Hematopoietic multipotent progenitor cell treated with erythropoietin and hydrocortisone succinate and interleukin-3 and kit ligand, for 8 days (in vitro differentiated cells): ENCODE measurements around the gene STK32B.
"Not testable (repeated sequence)": the region's sequence is repeated elsewhere in the genome, so short reads cannot be mapped to it uniquely, and the experiment has no call there.

ENCODE experiments used
- DNase-seq: peaks from one replicate; pipeline ENCODE4 v3.0.0-alpha.2; 2015

The STK32B gene

DNA sequence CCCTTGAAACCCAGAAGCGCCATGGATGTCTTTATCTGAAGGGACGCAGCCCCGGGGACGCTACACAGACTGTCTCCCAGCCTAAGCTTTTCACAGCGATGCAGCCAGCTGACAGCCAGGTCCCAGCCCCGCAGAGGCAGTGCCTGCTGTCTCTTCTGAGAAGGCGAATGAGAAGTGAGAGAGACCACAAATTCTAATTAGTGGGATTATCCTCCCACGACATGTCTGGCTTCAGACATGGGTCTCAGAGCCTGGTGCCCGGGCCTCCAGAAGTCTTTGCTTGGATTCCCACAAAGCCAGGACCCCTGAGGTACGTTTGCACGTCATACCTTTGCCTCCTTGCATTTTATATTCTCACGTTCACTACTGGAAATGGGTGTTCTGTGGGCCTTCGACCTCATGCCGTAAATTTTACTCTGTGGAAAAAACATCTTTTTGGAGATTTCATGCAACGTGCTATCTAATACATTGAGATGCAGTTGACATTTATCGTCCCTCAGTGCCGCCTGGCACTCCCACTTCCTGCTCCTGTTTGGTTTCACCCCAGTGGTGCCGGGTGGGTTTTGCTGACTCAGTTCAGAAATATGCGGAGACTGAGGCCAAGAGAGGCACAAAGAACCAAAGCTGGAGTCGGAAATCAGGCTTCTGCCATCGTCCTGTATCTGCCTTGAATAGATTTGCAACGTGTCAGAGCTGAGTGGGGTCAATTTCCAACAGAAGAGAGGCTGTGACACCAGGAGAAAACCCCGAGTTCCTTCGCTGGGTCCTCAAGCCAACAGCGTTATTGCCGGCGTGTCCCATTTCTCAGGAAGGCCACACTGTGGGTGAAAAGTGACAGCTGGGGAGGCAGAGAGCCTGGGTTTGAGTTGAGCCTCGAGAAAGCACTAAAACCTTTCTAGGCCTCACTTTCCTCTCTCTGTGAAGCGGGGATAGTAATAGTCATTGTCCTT lies 114.4 kb downstream of the STK32B start:
- DNase-seq = no peak

DNA sequence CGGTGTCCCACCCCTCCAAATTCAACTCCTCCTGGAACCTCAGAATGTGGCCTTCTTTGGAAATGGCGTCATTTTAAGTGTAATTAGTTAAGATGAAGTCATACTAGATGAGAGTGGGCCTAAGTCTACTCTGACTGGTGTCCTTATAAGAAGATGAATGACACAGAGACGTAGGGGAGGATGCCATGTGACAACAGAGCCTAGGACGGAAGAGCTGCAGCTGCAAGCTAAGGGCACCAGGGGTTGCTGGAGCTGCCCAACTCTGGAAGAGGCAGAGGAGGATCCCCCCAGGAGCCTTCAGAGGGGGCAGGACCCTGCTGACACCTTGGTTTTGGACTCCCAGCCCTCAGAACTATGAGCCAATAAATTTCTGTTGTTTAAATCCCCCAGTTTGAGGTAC lies 115.1 kb downstream of the STK32B start:
- DNase-seq = no peak

DNA sequence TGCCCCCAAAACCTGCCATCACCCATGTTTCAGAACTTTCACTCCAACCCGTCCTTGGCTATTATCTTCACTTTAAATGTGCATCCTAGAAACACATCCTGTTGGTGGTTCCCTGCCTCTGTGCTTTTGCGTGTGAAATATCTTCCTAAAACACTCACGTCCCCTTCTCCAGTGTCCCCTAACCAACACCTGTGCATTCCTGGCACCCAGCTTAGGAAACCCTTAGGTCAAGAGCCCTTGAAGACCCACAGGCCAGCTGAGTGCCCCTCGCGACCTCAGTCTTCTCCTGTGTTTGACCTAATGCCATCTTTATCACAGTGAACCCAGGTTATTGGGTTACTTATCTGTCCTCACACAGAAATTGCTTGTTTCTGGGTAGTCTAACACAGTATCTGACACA lies 117.6 kb downstream of the STK32B start:
- DNase-seq = no peak

DNA sequence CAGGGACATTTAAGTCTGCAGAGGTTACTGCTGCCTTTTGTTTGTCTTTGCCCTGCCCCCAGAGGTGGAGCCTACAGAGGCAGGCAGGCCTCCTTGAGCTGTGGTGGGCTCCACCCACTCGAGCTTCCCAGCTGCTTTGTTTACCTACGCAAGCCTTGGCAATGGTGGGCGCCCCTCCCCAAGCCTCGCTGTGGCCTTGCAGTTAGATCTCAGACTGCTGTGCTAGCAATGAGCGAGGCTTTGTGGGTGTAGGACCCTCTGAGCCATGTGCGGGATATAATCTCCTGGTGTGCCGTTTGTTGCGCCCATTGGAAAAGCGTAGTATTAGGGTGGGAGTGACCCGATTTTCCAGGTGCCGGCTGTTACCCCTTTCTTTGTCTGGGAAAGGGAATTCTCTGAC lies 124.6 kb downstream of the STK32B start:
- DNase-seq = not testable (repeated sequence)

DNA sequence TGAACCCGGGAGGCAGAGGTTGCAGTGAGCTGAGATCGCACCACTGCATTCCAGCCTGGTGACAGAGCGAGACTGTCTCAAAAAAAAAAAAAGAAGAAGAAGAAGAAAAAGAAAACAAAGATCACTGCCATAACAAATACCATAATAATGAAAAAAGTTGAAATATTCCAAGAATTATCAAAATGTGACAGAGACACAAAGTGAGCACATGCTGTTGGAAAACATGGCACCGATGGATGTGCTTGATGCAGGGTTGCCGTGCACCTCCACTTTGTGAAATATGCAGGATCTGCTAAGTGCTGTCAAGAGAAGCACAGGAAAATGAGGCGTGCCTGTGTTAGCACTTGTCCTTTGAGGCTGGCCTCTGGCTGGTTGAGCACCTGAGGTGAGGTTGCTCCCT lies 133.3 kb downstream of the STK32B start:
- no peak for DNase-seq

DNA sequence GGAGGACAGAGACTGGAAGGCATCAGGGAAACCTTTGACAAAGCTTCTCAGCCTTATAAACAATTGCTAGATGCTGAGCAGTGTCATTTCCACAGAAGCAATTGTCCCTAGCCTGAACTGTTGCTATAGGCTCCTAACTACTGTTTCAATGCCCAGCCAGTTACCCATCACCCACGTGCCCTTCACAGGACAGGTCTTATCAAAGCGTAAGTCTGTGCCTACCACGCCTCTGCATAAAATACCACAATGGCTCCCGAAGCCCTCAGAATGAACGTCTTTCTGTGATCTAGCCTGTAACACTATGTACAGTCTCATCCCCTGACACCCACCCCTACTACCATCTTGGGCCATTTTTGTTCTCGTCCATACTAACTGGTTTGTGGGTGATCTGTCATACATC lies 134.3 kb downstream of the STK32B start:
- DNase-seq = peak; percentile 53

DNA sequence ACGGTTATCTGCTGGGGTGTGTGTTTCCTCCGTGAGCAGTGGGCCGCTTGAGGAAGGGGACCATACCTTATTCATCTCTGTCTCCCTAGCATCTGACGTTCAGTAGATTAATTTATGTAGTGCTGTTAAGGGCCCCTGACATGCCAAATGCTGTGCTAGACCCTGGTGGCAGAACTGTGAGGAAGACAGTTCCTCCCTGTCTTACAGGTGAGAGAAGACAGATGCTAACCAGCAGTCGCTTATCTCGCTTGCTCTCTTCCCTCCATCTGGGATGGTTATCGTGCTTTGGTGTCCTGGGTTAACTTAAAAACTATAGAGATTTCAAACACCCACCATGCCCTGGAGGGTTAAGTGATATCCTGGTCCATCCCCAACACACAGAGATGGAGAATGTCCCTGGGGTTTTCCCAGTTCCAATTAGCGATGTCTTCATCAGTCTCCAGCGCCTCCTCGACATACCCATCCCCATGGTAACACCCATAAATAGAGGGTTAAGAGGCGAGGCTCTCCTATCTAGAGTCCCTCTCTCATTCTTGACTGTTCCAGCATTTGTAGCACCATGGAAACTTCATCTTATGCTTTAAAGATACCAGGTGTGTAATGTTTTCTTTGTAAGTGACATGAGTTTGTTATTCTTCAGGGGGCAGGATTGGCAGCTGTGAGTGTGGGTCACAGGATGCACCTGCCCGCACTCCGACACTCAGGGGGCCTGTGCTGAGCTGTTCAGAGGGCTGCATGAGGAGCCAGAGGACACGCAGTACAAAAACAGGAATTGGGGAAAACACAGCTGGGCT lies 135.2 kb downstream of the STK32B start:
- DNase-seq = no peak

DNA sequence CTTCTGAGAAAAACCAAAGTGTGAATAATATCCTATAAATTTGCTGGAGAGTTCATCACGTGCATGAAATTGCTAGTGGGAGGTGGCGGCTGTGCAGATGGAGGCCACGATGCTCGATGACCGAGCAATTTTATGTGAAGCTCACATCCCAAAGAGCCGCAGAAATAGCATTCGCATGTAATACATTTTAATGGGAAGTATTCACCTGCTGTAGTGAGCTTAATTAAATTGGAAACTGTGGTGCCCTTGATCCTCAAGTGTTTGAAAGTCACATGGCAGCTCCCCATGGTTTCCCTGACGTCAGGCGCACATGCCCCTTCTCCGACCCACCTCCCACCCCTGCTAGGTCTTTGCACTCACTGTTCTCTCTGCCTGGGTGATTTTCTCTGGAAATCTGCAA lies 136.8 kb downstream of the STK32B start:
- DNase-seq = no peak

DNA sequence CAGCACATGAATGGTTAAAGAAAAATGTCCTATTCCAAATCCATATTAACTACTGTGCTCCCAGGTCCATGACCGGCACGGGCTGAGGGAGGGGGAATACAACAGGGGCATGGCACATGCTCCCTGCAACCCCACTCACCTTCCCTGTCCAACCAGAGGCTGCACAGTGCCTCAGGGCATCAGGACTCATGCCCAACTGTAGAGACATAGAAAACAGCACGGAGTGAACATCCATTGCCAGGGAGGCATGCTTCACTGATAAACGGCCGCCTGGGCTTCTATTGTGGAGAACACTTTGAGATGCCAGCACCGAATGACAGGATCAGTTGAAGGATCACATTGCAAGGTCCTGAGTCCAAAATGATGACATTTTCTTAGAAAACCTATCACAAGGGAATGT lies 140.6 kb downstream of the STK32B start:
- DNase-seq = no peak

DNA sequence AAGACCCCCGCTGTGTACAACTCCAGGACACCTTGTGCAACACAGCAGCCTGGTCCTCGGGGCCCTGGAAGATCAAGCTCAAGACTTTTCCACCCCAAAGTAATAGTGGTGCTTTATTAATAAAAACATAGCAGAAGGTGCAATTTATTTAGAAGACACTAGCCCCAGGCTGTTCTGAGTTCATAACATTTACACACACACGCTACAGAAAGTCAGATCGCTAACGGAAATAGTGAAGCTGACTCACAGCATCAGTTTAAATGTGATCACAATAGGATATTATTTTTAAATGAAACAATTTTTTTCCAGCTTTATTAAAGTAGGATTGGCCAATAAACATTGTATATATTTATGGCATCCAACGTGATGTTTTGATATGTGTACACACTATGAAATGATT lies 141.0 kb downstream of the STK32B start:
- no peak for DNase-seq

DNA sequence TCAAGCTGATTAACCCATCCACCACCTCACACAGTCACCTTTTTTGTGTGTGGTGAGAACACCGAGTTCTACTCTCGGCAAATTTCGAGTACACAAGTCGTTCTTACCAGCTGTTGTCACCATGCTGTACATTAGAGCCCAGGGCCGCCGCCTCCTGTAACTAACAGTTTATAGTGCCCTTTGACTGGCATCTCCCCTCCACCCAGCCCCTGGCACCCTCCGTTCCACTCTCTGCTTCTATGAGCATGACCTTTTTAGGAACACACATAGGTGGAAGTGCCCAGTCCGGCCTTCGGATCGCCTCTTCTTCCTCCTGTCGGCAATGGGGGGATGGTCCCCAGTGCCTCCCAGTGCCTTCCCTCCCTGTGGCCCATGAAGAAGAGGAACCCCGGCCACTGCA lies 141.4 kb downstream of the STK32B start:
- DNase-seq = no peak

DNA sequence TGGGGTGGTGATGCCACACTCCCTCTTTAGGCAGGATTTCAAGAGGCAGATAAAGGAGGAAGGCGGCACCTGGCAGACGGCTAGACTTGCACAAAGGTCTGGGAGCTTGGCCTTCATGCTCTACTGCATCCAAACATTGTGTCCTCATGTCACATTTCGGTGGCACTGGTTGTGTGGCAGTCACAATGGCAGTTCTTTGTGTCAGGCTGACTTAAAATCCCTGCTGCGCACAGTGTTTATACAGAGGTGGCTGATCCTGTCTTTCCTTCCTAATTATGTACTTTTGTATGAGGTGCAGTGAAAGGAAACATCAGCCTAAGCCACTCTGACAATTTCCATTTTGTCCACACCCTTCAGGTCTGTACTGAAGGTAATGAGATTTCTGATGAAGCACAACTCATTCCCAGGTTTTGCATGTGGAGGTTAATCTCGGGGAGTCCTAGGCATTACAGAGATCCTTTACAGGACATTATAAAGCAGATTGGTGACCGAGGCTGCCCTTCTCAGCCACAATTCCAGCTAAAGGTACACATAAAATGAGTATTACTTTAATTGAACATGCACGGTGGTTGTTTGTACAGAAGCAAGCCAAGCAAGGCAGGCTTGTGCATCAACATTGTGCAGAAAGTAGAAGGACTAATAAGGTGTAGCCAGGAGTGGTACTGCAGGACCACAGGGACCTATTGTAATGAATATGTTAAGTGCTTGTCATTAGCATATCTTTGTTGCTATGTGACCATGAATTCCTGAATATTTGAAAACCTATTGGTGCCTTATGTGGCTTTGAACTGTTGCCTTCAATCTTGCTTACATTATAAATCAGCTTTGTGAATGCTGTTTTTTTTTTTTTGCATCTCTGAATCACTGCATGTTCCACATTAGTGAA lies 147.6 kb downstream of the STK32B start:
- no peak for DNase-seq

DNA sequence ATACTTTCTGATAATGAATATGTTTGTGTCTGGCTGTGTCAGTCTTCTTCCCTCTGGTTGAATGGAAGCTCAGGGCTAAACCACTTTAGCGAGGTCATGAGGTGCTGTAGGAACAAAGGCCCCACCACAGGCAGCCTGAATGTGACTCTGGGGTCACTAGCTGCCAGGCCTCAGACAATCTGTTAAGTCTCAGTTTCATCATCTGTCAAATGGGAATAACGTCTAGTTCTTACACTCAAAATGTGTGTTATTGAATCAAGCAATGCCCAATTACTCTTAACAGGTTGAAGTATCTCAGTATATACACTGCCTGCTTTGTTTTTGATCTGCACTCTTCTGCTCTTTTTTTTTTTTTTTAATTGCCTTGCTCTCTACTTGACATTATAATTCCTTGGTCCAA lies 148.6 kb downstream of the STK32B start:
- DNase-seq = no peak

DNA sequence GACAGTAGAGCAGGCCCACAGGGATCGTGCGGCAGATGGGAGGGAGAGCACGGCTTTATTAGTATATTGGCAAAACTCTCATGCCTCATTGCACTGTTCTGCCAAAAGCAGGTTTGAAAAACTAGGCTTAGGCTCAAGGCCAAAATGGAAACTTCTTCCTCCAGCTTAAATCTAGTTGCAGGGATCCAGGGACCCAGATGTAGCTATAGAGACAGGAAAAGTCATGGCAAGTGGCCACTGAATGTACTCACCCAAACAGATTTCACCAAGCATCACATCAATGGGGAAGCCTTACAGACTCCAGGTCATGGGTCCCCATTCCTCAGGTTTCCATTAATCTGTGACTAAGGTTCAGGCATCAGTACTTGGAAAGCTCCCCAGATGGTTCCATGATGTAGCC lies 149.2 kb downstream of the STK32B start:
- DNase-seq = no peak

DNA sequence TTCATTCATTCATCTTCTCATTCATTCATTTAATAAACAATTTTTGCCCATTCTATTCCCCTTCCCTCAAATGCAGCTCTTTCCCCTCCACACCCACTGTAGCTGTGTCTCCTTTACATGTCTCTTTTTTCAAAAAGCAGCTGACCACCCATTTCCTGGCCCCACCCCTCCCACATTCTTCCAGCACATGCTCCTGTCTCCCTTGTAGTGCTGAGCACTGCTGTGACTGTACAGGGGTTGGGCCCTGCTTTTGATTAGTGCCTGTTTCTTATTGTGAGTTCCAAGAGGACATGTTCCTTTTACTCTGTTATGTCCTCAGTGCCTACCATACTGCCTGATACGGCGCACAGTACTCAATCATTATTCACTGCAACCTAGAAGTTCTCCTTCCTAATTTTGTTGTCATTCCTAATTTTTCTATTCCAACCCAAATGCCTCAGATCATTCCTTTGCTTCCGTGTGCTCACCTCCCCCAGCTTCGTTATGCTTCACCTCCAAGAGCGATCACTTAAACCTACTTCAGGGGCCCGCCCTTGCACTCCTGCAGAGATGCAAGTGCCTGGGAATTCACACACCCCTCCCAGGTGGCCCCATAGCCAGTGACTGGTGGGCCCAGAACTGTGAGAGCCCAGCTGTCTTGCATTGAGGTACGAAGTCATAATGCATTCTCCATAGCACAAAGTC lies 152.2 kb downstream of the STK32B start:
- no peak for DNase-seq

DNA sequence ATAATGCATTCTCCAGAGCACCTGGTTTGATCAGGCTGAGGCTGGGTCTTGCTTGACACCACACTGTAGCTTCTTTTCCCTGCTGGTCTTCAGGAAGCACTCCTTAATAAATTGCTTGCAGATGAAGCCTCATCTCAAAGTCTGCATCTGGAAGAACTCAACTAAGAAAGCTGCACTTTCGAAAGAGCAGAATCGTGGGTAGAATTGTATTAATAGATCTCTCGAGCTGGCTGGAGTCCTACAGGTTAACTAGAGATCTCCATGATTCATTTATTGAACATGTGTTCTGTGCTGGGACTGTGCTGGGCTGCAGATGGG lies 152.7 kb downstream of the STK32B start:
- no peak for DNase-seq

DNA sequence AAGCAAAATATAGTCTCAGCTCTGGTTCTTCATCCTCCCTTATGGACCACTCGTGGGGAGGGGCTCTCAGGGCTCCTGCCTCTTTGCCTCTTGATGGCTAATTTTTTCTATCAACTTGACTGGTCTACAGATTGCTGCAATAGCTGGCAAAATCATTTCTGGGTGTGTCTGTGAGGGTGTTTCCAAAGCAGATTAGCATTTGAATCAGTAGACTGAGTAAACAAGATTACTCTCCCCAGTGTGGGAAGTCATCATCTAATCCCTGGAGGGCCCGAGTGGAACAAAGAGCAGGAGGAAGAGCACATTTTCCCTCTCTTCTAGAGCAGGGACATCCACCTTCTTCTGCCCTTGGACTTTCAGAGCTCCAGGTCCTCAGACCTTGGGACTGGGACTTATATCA lies 153.5 kb downstream of the STK32B start:
- DNase-seq = no peak

DNA sequence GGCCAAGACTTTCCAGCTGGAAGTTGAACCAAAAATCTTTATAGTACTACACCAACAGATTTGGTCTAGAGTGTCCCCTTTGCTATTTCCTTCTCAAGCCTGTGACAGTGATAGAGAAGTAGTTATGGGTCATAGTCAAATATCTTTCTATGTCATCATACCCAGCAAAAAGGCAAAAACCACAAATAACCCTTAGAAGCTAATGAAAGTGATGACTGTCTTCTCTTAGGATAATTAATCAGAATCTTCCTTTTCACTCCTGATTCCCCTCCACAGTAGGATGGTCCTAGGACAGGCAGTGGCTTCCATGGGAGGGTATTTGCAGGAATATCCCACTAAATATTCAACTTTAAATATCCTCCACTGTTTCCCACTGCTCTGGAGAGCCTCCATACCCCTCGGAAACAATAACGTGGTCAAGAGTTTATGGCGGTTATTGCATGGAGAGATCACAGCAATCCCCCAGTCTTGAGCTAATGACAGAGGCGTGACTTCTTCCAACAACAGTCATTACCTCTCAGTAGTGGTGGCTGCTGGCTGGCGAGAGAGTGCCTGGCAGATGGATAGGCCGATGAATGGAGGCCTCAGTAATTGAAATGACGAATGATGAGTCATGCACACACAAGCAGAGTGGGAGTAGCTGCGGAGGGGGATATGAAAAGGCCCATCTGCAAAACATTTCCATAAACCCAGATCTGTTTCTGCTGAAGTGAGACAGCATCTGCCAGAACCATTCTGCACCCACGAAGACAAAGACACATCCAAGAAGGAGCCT lies 154.9 kb downstream of the STK32B start:
- DNase-seq = no peak

DNA sequence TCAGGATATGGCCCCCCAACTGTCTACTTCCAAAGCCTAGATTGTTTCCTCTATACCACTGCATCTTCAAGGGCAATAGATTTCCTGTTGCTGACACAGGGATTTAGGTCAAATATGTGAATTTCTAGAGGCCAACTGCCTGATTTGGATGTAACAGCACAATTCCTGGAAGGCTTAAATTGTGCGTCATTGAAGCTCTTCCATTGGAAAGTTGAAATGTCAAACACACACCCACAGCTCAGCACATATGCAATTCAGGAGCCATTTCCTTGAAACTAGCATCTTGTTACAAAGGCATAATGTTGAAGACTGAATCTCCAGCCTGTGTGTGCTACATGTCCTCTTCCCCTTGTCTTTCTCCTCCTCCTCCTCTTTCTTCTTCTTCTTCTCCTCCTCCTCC lies 158.6 kb downstream of the STK32B start:
- DNase-seq = no peak

DNA sequence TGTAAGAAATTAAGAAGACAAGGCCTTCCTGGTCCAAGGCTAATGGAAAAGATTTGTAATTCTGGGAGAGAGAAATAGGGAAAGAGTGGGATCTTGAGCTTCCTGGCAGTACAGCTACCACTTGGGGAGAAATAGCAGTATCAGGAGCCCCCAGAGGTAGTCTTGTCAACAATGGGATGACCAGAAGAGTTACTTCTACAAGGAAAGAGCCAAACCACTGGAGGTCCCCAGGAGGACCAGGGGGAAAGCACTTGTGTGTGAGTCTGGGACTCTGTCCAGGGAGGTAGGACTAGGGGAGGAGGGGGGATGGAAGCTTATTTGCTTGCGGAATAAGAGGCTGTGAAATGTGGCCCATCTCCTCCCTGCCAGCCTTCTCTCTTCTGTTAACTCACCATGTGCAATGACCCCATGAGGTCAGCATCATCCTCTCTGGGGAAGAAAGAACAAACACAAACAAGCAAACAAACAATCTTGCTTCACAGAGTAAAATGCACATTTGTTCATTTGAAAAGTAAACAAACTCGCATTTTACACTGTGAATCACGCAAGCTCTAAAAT lies 160.1 kb downstream of the STK32B start:
- no peak for DNase-seq

DNA sequence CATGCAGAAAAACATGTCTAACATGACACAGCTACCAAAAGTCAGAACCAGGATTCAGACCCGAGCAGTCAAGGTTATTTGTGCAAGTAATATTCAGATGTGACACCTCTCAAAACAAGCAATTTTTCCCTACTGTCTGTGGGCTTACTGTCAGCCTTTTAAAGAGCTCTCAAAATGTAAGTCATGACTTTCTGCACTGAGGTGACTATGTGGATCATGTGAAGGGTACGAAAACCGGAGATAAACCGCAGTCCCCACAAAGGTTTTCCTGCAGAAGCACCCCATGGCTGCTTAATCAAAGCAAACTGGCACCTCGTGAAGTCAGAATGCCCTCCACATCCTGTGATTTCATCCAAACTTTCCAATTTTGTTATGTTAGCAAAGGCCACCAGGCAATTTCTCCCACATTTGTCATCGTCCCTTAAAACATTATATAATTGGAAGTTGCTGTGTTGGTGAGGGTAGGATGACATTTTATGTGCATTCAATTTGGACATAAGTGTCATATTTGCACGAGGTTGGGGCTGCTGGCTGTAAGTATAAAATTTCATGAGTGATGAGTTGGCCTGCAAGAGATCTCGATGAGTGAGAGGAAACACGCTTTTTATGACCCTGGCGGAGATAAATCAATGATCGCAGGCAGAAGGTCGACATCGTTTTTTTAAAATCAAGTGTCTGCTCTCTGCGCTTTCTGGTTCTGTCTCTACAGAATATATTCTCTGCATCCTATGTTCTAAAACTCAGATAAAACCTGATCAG lies 161.2 kb downstream of the STK32B start:
- DNase-seq = no peak
